ENCODE measurements around the gene FGF11.

Gene FGF11

GRCh38 chr17:7439462-7440112 lies at the start of gene FGF11:
Gene FGF11, plus strand, starts transcription at chr17:7439512. Its CDS starts 109 bp downstream, at chr17:7439621.
- peak; percentile 48 for DNase-seq

DNA sequence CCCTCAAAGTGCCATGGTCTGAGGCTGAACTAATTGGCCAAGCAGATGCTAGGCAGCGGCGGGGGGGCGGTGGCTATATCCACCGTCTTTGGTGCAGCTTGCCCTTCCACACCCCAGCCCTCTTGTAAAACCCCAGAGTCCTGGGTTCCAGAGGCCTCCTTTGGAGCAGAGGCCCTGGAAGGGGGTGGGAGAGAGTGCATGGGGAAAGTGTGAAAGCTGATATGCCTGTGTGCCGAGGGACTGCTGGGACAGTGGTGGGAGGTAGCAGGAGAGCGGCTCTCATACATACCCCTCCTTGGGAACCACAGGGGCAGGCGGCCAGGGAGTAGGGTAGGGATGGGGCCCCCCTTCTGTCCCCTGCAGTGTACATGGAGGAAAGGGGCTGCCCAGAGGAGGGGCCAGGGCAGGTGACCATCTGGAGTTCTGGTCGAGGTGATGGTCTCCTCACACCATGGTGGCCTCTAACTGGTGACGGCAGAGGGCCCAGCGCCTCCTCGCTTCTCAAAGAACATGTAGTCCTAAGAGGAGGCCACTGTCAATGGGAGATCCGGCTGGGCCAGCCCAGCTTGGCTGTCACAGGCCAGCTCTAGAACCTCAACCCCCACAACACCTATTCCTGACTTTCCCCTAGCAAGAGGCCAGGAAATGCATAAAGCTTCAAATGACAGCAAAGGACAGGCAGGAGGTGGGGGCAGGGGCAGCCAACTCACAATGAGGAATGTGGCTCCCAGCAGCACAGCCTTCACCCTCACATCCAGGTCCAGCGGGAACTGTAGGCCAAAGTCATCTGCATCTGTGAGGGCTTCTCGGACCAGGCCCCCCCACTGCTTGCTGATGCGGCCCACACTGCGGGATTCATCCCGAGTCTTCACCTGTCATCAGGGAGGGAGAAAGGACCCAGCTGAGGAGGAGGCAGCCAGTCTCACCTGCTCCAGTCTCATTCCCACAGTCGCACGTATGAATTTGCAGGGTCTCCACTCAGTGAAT lies 49.1 kb upstream of the FGF11 start:
- DNase-seq = no peak

- no peak for DNase-seq
Measured at GRCh38 chr17:7391307-7391706, 48.0 kb upstream of the FGF11 start.

DNA sequence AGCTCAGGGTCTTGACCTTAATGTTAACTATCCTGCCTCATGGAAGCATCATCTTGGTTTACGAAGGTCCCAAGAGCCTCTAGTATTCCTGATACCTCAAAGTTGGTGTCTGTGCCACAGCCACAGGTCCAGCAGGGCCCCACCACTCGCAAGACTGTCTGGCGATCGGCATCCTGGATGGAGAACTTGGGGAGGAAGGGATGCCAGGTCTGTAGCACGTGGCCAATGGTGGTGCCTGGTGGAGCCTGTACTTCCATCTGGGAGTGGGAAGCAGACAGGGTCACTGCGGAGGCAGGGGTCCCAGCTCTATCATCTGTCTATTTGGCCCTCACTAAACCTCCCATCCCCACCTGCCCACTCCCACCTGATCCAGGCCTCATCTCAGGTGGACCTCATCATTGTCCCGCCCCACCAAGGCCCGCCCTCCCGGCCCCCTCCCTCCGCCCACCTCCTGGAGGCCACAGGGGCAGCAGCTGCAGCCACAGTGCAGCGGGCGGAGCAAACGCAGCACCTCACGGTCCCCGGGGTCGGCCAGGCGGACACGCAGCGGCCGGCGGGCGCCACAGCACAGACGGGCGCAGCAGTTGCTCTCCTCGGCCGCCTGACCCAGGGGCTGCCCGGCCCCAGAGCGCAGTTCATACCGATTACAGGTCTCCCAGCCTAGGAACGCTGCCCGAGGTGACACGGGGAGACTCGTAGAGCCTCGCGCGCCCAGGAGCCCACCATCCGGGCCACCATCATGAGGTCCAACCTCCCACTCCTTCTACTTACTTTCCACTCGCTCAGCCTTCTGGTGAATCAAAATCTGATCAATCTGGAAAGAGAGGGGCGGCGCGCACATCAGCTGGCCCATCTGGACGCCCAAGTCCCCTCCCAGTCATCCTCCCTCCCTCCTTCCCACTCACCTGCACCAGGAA lies 46.4 kb upstream of the FGF11 start:
- no peak for DNase-seq

GRCh38 chr17:7393613-7394451 lies 45.5 kb upstream of the FGF11 start:
- DNase-seq = peak; percentile 81

- peak; percentile 96 for DNase-seq
Measured at GRCh38 chr17:7394452-7395191, 44.7 kb upstream of the FGF11 start, which contains the start of gene PLSCR3. Gene PLSCR3, minus strand, starts transcription at chr17:7394525. Its CDS starts 415 bp downstream, at chr17:7394110.

GRCh38 chr17:7396147-7396546 lies 43.2 kb upstream of the FGF11 start:
- DNase-seq = no peak

GRCh38 chr17:7398612-7399011 lies 40.7 kb upstream of the FGF11 start:
- no peak for DNase-seq

- DNase-seq = no peak
Measured at GRCh38 chr17:7403043-7403726, 36.1 kb upstream of the FGF11 start.

DNA sequence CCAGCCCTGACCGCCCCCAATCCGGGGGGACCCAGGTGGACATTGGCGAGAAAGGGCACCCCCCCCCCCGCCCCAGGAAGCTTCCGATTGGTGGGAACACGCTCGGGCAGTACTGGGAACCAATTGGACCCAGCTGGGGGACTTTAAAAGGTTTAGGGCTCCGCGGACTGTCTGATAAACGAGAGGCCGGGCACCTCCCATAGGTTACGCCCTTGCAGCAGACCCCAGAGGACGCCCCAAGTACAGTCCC lies 35.7 kb upstream of the FGF11 start:
- no peak for DNase-seq

DNA sequence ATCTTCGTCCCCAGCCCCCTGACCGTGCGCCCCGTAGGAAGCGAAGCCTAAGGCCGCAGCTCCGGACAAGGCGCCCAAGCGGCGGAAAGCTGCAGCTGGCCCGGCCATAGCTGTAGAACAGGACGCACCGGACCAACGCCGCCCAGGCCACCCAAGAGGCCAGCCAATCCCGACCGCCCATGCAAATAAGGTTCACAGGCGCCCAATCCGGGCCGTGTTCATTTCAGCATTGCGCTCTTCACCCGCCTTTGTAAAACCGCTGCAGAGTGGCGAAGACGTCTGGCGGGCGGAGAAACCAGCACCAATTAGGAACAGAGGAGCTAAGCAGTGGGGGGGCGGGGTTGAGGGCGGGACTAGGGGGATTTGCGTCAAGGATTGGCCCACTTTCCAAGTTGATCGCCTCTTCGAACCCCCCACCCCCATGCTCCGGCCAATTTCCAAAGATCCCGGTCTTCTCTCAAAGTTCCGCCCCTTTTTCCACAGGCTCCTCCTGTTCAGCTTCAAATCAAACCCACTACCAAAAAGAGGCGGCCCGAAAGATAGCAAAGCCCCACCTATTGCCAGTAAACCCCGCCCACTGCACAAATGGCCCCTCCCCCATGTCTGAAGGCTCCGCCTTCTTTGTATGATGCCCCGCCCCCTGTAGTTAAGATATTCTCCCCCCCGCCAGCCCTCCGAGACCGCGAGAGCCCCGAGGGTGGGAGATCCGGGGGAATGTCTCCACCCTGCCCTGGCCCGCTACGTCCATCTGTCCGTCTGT lies 35.2 kb upstream of the FGF11 start, which contains the start of gene TMEM256:
Gene TMEM256, minus strand, starts transcription at position 121 of the 760 bp plus-strand sequence. Its CDS starts 13 bp downstream, at position 108.
- DNase-seq = peak; percentile 100

DNA sequence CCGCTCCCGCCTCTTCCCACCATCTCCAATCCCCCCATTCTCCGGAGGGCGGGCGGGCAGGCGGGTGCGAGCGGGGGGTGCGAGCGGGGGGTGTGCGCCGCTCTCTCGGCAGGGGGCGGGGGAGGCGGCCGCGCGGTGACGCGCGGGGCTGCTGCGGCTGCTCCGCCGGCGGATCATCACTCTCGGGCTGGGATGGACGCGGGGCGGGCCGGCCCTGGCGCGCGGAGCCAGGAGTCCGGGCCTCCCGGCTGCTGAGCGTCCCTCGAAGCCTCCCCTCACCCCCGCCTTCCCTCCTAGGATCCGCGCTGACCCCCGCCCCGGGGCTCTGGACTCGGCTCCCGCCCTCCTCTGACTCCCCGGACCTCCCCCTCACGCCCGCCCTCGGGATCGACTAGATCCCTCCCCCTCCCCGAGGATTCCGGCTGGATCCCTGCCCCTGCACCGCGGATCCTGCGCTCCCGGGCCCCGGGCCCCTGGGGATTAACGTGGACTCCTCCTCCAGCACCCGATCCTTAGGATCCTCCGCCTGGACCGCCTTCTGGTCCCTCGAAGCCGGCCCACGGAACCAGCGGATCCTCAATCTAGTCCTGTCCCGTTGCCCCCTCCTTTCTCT lies 34.5 kb upstream of the FGF11 start:
- DNase-seq = peak; percentile 92

- peak; percentile 50 for DNase-seq
Measured at GRCh38 chr17:7405350-7406234, 33.7 kb upstream of the FGF11 start.

DNA sequence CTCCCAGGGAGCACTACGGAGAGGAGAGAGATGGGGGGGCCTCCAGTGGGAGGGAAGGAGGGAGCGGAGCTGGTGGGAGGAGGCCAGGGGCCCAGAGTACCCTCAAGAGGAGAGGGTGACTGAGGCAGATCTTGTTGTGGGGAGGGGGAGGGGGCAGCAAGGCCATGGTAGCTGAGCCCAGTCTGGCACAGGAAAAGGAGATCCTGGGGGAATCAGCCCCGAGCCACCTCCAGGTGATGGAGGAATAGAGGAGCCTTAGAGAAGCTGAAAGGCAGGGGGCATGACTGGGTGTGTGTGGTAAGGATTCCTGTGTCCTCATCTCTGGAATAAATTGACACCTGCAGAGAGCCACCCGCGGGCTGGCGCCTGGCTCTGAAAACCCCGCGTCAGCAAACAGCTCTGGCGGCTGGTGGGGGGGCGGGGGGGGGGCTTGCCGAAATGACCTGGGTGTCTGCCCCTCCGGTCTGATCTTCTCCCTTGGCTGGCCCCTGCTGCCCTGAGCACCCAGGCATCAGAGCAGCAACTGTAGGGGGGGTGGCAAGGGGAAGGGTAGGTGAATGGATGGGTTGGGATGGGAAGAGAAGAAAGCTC lies 33.0 kb upstream of the FGF11 start:
- DNase-seq = peak; percentile 35

GRCh38 chr17:7407082-7407481 lies 32.2 kb upstream of the FGF11 start:
- DNase-seq = no peak

- no peak for DNase-seq
Measured at GRCh38 chr17:7407485-7408251, 31.6 kb upstream of the FGF11 start, which contains the start of gene NLGN2. Gene NLGN2, plus strand, starts transcription at chr17:7407845. Its CDS starts 411 bp downstream, at chr17:7408256.

- no peak for DNase-seq
Measured at GRCh38 chr17:7408252-7408727, 31.0 kb upstream of the FGF11 start.

Measured in DMS53 (cell line).